ENCODE results near the gene ZNF284. TPM values are rescaled to one million over a fixed set of nuclear protein-coding genes. Genes with fewer than 3 reads are reported as not detected.

Gene ZNF284
- 3.5 and 3.8 TPM in 2 replicates for total RNA-seq (ENCODE audit: low replicate concordance)

GRCh38 chr19:44071824-44072542 lies at the start of gene ZNF284:
TSS of gene ZNF284 (plus strand) at chr19:44072159. CDS start at chr19:44076390, 4,231 bp downstream.
- no peak for TF ChIP-seq CTCF (IDR thresholded peaks at IDR 0.05; ENCODE audit: insufficient read depth, low read length)
- peak within 1 kb of the TSS; percentile 69 for H3K4me3 ChIP-seq (ENCODE audit: low read depth, low read length)
- DNase-seq (ENCODE audit: low read depth), result peak; percentile 89

GRCh38 chr19:44024900-44025216 lies 47.1 kb upstream of the ZNF284 start:
- H3K4me3 ChIP-seq (ENCODE audit: low read depth, low read length), result peak overlapping the region; percentile 92
- TF ChIP-seq CTCF (IDR thresholded peaks at IDR 0.05; ENCODE audit: insufficient read depth, low read length), result no peak
- DNase-seq (ENCODE audit: low read depth), result no peak

DNA sequence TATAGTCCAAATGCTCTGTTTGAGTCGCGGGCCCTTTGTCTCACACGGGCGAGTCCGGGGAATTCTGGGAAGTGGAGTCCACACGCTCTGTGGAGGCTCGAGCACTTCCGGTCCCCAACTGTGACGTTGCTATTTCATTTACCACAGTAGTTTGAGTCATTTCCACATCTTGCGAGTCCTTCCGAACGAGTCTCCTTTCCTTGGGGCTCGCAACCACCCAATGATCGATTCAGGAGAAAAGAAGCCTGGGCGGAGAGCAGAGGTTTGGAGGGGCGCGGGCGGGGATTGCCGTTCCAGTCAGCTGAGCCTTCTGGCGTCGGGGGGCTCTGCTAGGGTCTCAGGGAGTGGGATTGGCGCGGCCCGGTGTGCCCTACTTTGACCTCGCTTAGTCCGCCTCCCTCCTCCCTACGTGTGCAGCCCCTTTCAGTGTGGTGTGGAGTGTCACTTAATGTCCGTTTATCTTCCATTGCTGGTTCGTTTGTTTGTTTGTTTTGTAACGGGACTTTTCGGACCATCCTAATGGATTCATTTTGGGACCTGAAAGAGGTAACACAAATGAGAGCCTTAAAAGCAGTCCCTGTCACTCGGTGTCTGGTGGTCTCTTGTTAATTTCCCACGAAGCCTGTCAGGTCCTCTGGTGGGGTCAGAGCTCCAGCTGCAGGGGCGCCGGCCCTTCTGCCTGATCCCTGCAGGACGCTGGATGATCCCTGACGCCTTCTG lies 46.6 kb upstream of the ZNF284 start, which contains the start of gene ZNF222:
Gene ZNF222, plus strand, starts transcription at position 163 of the 720 bp plus-strand sequence. Its CDS starts 58 bp downstream, at position 221.
- peak within 1 kb of the TSS; percentile 92 for H3K4me3 ChIP-seq (ENCODE audit: low read depth, low read length)
- no peak for TF ChIP-seq CTCF (IDR thresholded peaks at IDR 0.05; ENCODE audit: insufficient read depth, low read length)
- DNase-seq (ENCODE audit: low read depth), result peak; percentile 91

DNA sequence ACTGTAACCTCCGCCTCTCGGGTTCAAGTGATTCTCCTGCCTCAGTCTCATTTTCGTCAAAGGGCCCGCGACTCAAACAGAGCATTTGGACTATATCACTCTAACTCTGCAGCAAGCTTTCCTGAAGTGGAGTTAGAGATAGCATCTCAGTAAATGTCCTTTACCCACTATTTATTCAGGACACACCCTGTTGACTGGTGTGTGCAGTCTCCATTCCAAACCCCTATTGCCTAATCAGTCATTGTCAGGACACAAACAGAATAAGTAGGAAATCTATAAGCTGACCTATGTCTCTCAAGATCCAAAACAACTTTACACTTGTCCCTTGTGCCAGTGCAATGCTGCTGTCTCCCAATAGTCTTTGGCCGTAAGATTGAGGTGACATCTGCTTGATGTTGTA lies 45.3 kb upstream of the ZNF284 start:
- no peak for DNase-seq (ENCODE audit: low read depth)
- TF ChIP-seq CTCF (IDR thresholded peaks at IDR 0.05; ENCODE audit: insufficient read depth, low read length), result no peak

GRCh38 chr19:44032001-44032610 lies 39.9 kb upstream of the ZNF284 start:
- TF ChIP-seq CTCF (IDR thresholded peaks at IDR 0.05; ENCODE audit: insufficient read depth, low read length), result no peak
- no peak overlapping the region for H3K4me3 ChIP-seq (ENCODE audit: low read depth, low read length)
- no peak for DNase-seq (ENCODE audit: low read depth)

More for the DNA sequence above, 45.3 kb upstream of the ZNF284 start:
- no peak overlapping the region for H3K4me3 ChIP-seq (ENCODE audit: low read depth, low read length)

DNA sequence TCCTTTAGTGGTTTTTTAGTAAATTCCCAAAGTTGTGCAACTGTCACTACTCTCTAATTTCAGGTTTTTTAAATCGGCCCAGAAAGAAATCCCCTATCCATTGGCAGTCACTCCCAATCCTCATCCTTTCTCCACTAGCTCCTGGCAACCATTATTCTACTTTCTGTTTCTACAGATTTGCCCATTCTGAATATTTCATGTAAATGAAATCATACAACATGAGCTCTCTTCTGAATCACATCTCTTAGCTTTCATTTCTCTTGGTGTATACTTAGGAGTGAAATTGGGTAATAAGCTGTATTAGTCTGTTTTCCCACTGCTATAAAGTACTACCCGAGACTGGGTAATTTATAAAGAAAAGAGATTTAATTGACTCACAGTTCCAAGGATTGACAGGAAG lies 29.8 kb upstream of the ZNF284 start:
- no peak for DNase-seq (ENCODE audit: low read depth)
- no peak overlapping the region for H3K4me3 ChIP-seq (ENCODE audit: low read depth, low read length)
- TF ChIP-seq CTCF (IDR thresholded peaks at IDR 0.05; ENCODE audit: insufficient read depth, low read length), result no peak

All from fibroblast of the aortic adventitia (primary cell).